CD14-positive monocyte (primary cell): ENCODE data around the gene TMEM87B. TPM values are rescaled to one million over a fixed set of nuclear protein-coding genes. Genes with fewer than 3 reads are reported as not detected.

Experiments used
- DNase-seq, 3 donors: peaks; one replicate each; pipeline ENCODE4 v3.0.0-alpha.2; 2011 to 2022
- H2AFZ ChIP-seq: 2 replicates; pipeline ENCODE4 v1.6.0; 2012; ENCODE audit warnings: mild to moderate bottlenecking, low read depth, low read length, inconsistent platforms; ENCODE audit not compliant: insufficient read depth, poor library complexity, severe bottlenecking
- H3K27ac ChIP-seq, 2 donors: 1 replicate in 1 of 2; 2 replicates in 1 of 2; pipeline ENCODE4 v1.5.1; 2012 to 2013; ENCODE audit warnings: low read length in 2 of 2, control low read depth in 1 of 2, inconsistent platforms in 1 of 2, low read depth in 1 of 2, mild to moderate bottlenecking in 1 of 2
- H3K27me3 ChIP-seq, 2 donors: one replicate each; pipeline versions ENCODE4 v1.6.0 to v1.6.1; 2011 to 2013; ENCODE audit warnings: low read length in 2 of 2; ENCODE audit not compliant: control insufficient read depth in 2 of 2, insufficient read depth in 2 of 2
- H3K36me3 ChIP-seq, 2 donors: replicated peaks in 1 of 2; 1 replicate in 1 of 2; 2 replicates in 1 of 2; pipeline versions ENCODE4 v1.5.1 to v1.6.1; 2012 to 2013; ENCODE audit warnings: low read length in 2 of 2, control low read depth in 1 of 2, inconsistent platforms in 1 of 2, mild to moderate bottlenecking in 1 of 2; ENCODE audit not compliant: insufficient read depth in 2 of 2, control insufficient read depth in 1 of 2
- H3K4me1 ChIP-seq, 2 donors: 1 replicate in 1 of 2; 2 replicates in 1 of 2; pipeline versions ENCODE4 v1.5.1 to v1.6.1; 2012 to 2013; ENCODE audit warnings: low read length in 2 of 2, control low read depth in 1 of 2, inconsistent platforms in 1 of 2, mild to moderate bottlenecking in 1 of 2, moderate library complexity in 1 of 2; ENCODE audit not compliant: insufficient read depth in 2 of 2, control insufficient read depth in 1 of 2
- H3K4me2 ChIP-seq: replicated peaks from 2 replicates; pipeline ENCODE3; 2012; ENCODE audit warnings: low read length, moderate library complexity, mild to moderate bottlenecking; ENCODE audit not compliant: poor library complexity, severe bottlenecking; ENCODE audit errors: extremely low read depth
- H3K4me3 ChIP-seq, 3 experiments: fragments of 200-600 bp in 1 of 3; sonication (generic) in 1 of 3; replicated peaks in 1 of 3; 1 replicate in 2 of 3; 2 replicates in 1 of 3; pipeline ENCODE4 v1.5.1; 2011 to 2013; ENCODE audit warnings: low read length in 3 of 3, mild to moderate bottlenecking in 3 of 3, control low read depth in 2 of 3, low read depth in 2 of 3, inconsistent platforms in 1 of 3, moderate library complexity in 1 of 3
- H3K79me2 ChIP-seq: 2 replicates; pipeline ENCODE4 v1.6.0; 2012; ENCODE audit warnings: mild to moderate bottlenecking, control low read depth, inconsistent platforms, low read length, moderate library complexity; ENCODE audit not compliant: insufficient read depth
- H3K9ac ChIP-seq: 2 replicates; pipeline ENCODE4 v1.6.0; 2017; ENCODE audit warnings: low read length, mild to moderate bottlenecking; ENCODE audit not compliant: insufficient read depth, poor library complexity, severe bottlenecking
- H3K9me3 ChIP-seq, 2 donors: replicated peaks in 1 of 2; 1 replicate in 1 of 2; 2 replicates in 1 of 2; pipeline versions ENCODE4 v1.5.1 to v1.6.1; 2012 to 2013; ENCODE audit warnings: low read length in 2 of 2, control low read depth in 1 of 2; ENCODE audit not compliant: control insufficient read depth in 1 of 2, insufficient read depth in 1 of 2
- H4K20me1 ChIP-seq: 2 replicates; pipeline ENCODE4 v1.6.0; 2012; ENCODE audit warnings: mild to moderate bottlenecking, low read length, control low read depth, moderate library complexity; ENCODE audit not compliant: insufficient read depth
- H3K27ac Mint-ChIP-seq, 7 donors: one replicate each; pipeline ENCODE4 v1.8.0; 2020; ENCODE audit warnings: mild to moderate bottlenecking in 7 of 7, mixed read lengths in 7 of 7, moderate library complexity in 6 of 7, inconsistent platforms in 2 of 7
- H3K27me3 Mint-ChIP-seq, 3 donors: one replicate each; pipeline ENCODE4 v1.8.0; 2021 to 2022; ENCODE audit warnings: low read depth in 3 of 3, mild to moderate bottlenecking in 3 of 3, mixed read lengths in 3 of 3, moderate library complexity in 3 of 3, inconsistent platforms in 1 of 3
- H3K36me3 Mint-ChIP-seq, 2 donors: one replicate each; pipeline ENCODE4 v1.8.0; 2020; ENCODE audit warnings: mixed read lengths in 2 of 2, inconsistent platforms in 1 of 2, mild to moderate bottlenecking in 1 of 2
- H3K4me1 Mint-ChIP-seq: one replicate; pipeline ENCODE4 v1.8.0; 2020; ENCODE audit warnings: mild to moderate bottlenecking, mixed read lengths
- H3K4me3 Mint-ChIP-seq, 2 donors: one replicate each; pipeline ENCODE4 v1.8.0; 2020; ENCODE audit warnings: mild to moderate bottlenecking in 2 of 2, mixed read lengths in 2 of 2, moderate library complexity in 1 of 2
- H3K9me3 Mint-ChIP-seq, 7 donors: one replicate each; pipeline ENCODE4 v1.8.0; 2020 to 2022; ENCODE audit warnings: mixed read lengths in 7 of 7, mild to moderate bottlenecking in 6 of 7, moderate library complexity in 6 of 7, inconsistent platforms in 2 of 7
- CTCF ChIP-seq: fragments of 200-600 bp; IDR thresholded peaks from one replicate; pipeline ENCODE4 v1.8.0; 2022; ENCODE audit warnings: antibody characterized with exemption, mild to moderate bottlenecking
- WGBS: methylation state at CpG from one replicate; pipeline ENCODE4 v1.1.5; 2013; ENCODE audit warnings: missing lambda C conversion rate; ENCODE audit not compliant: insufficient coverage; 5-methylcytosine and 5-hydroxymethylcytosine counted together
- intact Hi-C, 2 donors: fragments of 100-400 bp; cut with micrococcal nuclease; formaldehyde crosslinking; loops; one replicate each; pipeline versions ENCODE4 v1.15.0 to v1.15.1; 2023
- polyA plus RNA-seq, 3 donors: library from polyadenylated mRNA; depleted of rRNA in 1 of 3; unstranded in 2 of 3; stranded (reverse) in 1 of 3; fragments of 300-500 nt in 2 of 3; fragments of >200 nt in 1 of 3; fragmentation: Illumina TruSeq in 2 of 3; gene quantifications; 1 replicate in 2 of 3; 2 replicates in 1 of 3; pipeline ENCODE4 v1.2.3, GENCODE V29; 2012 to 2021

Gene TMEM87B
- polyA plus RNA-seq, 3 donors, result 9.1 to 13.4 (median 11.4) TPM

GRCh38 chr2:112008910-112009485 is 46.1 kb upstream of the TMEM87B start:
- Mint-ChIP-seq H3K9me3 (peaks cover 0 to 1% (median 0%) of the 10 kb centered on the region in 7 donors), H3K27ac (no peak overlapping the region), H3K36me3 (peaks cover 13 to 18% of the 10 kb centered on the region in 2 donors), H3K4me3 (no peak overlapping the region), H3K27me3 (peaks cover 0 to 2% (median 1%) of the 10 kb centered on the region in 3 donors), H3K4me1 (peaks cover 74% of the 10 kb centered on the region)
- H3K9ac ChIP-seq, result no peak overlapping the region
- TF ChIP-seq CTCF, result no peak
- no peaks in the 10 kb centered on the region for H3K27me3 ChIP-seq
- H3K4me1 ChIP-seq, result peaks cover 68 to 82% of the 10 kb centered on the region in 2 donors
- intact Hi-C loops, result loop anchor here in 1 of 2 donors (5.0 kb wide), 1 partner anchor 43 kb away; no protein-coding TSS in a partner anchor
- H3K27ac ChIP-seq, result no peak overlapping the region
- no peaks in the 10 kb centered on the region for H3K79me2 ChIP-seq
- H3K36me3 ChIP-seq, result peaks cover 0 to 7% of the 10 kb centered on the region in 2 donors
- WGBS, result 89% methylated on average over 1 of the region's 2 CpGs
- H3K4me3 ChIP-seq, result no peak overlapping the region
- no peak overlapping the region for H3K4me2 ChIP-seq
- DNase-seq, result no peak
- H2AFZ ChIP-seq, result no peak overlapping the region
- no peaks in the 10 kb centered on the region for H3K9me3 ChIP-seq
- H4K20me1 ChIP-seq, result no peaks in the 10 kb centered on the region

- peak overlapping the region in 1 of 3 experiments; percentile 13 for H3K4me3 ChIP-seq
- Mint-ChIP-seq H3K9me3 (peaks cover 0 to 1% (median 0%) of the 10 kb centered on the region in 7 donors), H3K4me3 (peak overlapping the region in 1 of 2 donors; percentile 84), H3K36me3 (peaks cover 15 to 20% of the 10 kb centered on the region in 2 donors), H3K4me1 (peaks cover 57% of the 10 kb centered on the region), H3K27ac (peak overlapping the region; percentile 64 to 89 (median 78)), H3K27me3 (peaks cover 0 to 1% (median 0%) of the 10 kb centered on the region in 3 donors)
- no peak for TF ChIP-seq CTCF
- peak; percentile 78 to 85 (median 85) for DNase-seq
- H4K20me1 ChIP-seq, result no peaks in the 10 kb centered on the region
- H3K9ac ChIP-seq, result peak overlapping the region; percentile 10
- no peaks in the 10 kb centered on the region for H3K9me3 ChIP-seq
- H3K79me2 ChIP-seq, result no peaks in the 10 kb centered on the region
- H3K36me3 ChIP-seq, result peaks cover 0 to 7% of the 10 kb centered on the region in 2 donors
- 11% methylated on average over 6 of the region's 10 CpGs for WGBS
- H2AFZ ChIP-seq, result no peak overlapping the region
- intact Hi-C loops, result no loop called here
- peak overlapping the region; percentile 36 for H3K4me2 ChIP-seq
- peaks cover 50 to 64% of the 10 kb centered on the region in 2 donors for H3K4me1 ChIP-seq
- peak overlapping the region in 1 of 2 donors; percentile 75 for H3K27ac ChIP-seq
- no peaks in the 10 kb centered on the region for H3K27me3 ChIP-seq
Observed at GRCh38 chr2:112010751-112011150, 44.3 kb upstream of the TMEM87B start.
